ENCODE measurements around the gene RPS3A.
"Not testable (repeated sequence)": the region's sequence is repeated elsewhere in the genome, so short reads cannot be mapped to it uniquely, and the experiment has no call there.

The RPS3A gene

DNA sequence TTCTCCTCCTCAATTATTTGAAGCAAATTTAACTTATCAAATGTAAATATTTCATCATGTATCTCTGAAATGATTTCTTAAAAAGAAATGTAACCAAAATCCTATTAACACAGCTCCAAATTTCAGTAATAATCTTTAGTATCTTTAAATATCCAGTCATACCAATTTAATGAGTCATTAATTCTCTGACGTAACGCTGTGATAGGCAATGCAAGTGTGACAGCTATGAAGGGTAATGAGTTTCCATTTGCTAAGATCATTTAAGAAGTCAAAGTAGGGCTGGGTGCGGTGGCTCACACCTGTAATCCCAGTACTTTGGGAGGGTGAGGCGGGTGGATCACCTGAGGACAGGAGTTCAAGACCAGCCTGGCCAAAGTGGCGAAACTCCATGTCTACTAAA, 15.6 kb downstream of the RPS3A start:
- no peak for DNase-seq (ENCODE audit: low spot score)

DNA sequence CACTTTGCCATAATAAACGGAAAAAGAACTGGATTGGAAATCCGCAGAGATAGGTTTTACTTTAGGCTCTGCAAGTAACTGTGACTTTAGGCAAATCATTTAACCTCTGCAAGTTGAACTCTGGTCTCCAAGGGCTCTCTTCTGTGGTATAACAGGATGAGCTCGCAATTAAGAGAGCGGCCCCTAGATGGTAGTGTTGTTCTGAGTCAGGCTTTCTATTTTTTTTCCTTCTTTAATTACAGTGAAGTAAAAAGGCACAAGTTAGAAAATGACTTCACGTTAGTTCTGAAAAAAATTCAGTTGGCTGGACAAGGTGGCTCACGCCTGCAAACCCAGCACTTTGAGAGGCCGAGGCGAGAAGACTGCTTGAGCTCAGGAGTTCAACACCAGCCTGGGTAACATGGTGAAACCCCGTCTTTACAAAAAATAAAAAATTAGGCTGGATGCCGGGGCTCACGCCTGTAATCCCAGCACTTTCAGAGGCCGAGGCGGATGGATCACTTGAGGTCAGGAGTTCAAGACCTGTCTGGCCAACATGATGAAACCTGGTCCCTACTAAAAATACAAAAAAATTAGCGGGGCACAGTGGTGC, 18.0 kb downstream of the RPS3A start:
- DNase-seq (ENCODE audit: low spot score), result peak; percentile 49

DNA sequence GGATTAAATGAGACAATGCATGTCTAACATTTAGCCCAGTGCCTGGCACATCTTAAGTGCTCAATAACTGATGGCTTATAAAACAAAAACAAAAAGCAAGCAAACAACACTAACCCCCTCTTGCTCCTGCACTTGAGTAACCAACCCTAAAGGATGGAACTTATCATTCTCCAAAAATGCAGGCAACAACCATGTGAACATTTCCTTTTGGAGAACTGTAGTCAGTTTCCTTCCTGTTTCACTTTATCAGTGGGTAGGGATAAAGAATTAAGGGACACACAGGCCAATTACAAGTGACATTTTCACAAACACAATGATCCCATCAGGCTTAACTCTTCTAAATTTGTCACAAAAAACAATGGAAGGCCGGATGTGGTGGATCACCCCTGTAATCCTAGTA, 30.4 kb downstream of the RPS3A start:
- DNase-seq (ENCODE audit: low spot score), result no peak

DNA sequence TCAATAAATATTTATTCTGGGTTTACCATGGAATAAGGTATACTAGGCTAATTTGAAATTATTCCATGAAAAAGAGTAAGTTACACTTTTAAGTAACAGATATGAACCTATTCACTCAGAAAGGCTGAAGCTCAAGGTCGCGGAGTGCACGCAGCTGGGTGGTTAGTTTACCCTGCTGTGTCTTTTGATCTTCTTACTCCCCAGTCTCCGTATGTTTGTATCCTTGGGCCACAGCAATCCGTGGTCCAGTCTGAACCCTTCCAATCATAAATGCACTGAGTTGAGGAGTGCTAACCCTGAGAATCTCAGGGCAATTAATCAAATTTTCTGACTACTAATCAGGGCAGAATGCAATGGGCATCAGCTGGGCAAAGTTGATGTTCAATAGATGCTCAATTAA, 33.9 kb downstream of the RPS3A start:
- no peak for DNase-seq (ENCODE audit: low spot score)

DNA sequence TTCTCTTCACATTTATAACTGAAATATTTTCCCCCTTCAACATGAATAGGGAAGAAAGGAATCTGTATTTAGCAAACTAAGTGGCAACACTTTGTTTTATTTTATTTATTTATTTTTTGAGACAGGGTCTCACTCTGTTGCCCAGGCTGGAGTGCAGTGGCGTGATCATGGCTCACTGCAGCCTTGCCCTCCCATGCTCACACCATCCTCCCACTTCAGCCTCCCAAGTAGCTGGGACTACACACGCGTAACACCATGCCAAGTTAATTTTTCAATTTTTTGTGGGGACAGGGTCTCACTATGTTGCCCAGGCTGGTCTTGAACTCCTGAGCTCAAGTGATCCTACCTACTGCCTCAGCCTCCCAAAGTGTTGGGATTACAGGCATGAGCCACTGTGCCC, 36.6 kb downstream of the RPS3A start:
- not testable (repeated sequence) for DNase-seq (ENCODE audit: low spot score)

DNA sequence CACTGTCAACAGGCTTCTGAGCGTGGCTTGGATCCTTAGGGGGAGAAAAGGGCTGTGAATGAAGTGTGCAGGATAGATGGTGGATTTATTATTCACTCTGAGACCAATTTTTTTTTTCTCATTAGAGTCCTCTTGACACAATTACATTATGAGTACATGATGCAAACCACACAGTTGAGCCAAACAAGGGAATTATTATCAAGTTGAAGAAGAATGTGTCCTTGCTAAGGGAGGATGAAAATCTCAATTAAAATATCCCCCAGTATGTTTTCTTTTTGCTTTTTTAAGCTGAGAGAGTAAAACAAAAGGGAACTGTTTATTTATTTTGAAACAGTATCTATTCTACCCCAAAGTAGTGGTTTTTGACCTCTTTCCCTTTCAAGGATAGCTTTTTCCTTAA, 40.4 kb downstream of the RPS3A start:
- no peak for DNase-seq (ENCODE audit: low spot score)

DNA sequence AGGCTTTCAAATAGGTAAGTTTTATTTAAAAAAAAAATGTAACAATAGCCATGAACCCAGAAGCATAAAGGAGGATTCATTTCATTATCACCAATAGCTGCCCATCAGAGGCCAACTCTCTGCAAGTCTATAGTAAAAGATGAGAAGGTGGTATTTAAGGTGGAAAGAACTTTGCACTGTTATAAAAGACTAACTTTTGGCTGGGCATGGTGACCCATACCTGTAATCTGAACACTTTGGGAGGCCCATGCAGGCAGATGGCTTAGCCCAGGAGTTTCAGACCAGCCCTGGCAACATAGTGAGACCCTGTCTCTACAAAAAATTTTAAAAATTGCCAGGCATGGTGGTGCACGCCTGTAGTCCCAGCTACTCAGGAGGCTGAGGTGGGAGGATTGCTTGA, 43.3 kb downstream of the RPS3A start:
- no peak for DNase-seq (ENCODE audit: low spot score)

DNA sequence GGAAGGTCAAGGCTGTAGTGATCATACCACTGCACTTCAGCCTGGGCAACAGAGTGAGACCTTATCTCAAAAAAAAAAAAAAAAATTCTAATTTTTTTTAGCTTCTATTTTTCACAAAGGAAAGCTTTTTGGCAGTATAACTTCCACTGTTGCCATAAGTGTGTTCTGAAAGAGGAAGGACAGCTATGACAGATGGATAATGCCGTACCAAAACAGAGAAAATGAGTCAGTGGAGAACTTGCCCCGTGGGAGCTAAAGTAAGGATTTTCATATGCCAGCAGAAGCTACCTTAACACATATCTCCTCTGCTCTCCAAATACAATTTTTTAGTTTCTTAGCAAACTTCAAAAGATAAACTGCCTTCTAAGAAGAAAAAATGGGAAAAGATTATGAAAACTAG, 43.7 kb downstream of the RPS3A start:
- DNase-seq (ENCODE audit: low spot score), result no peak

DNA sequence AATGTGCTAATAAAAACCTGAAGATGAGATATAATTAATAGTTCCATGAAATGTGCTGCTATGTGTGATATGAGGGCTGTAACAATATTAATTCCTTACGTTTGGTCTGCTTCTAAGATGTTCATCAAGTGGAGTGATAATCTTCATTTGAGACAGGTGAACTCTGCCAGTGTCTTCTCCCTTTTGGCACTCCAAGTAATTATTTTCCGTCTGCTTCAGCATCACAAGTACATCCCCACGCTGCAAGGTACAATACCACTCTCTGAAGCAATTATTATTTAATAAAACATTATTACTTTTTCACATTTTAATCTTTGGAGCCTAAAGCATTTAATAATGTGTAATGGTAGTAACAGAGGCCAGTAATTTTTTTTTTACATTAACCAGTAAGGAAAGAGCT, 44.4 kb downstream of the RPS3A start:
- no peak for DNase-seq (ENCODE audit: low spot score)

DNA sequence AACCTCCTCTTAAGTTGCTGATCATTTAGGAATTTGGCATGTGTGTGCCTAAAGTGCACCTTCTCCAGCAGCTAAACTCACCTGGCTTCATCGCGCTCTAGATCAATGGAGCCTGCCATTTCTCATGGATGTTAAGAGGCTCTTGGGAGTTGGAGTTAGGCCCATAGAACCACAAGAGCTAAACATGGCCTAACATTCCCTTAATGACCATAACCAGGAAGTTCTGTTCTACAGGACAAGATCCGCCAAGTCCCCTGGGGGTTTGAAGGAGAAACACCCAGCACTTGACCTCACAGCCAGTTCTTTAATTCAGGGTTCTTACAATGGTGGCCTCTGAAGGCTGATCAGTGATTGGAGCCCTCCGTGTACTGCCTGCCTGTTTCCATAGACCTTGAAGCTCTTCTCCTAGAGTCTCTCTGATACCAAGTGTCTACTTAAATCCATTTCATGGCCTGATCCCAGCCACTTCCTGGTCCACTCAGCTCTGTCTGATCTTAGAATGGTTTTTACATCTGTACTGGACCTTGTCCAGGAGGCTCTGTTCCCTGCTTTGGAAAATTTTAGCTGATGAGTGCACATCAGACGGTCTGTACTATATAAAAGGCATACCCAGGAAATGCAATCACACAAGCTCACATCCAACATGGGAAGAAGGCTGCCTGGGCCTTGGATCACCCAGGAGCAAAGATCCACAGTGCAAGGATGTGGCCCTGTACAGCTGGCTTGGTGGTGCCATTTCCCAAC, 45.1 kb downstream of the RPS3A start:
- DNase-seq (ENCODE audit: low spot score), result no peak

DNA sequence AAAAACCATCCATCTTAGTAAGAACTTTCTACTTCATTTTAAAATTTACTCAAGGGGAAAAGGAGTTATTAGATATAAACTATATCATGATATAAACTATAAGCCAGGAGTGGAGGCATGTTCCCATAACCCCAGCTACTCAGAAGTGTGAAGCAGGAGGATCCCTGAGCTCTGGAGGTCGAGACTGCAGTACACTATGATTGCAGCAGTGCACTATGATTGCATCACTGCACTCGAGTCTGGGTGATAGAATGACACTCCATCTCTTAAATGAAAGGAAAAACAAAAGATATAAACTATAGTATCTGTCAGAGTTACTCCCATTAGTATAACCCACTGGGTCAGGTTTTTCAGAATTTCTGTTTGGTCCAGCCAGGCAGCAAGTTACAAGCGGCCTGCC, 47.6 kb downstream of the RPS3A start:
- DNase-seq (ENCODE audit: low spot score), result no peak

DNA sequence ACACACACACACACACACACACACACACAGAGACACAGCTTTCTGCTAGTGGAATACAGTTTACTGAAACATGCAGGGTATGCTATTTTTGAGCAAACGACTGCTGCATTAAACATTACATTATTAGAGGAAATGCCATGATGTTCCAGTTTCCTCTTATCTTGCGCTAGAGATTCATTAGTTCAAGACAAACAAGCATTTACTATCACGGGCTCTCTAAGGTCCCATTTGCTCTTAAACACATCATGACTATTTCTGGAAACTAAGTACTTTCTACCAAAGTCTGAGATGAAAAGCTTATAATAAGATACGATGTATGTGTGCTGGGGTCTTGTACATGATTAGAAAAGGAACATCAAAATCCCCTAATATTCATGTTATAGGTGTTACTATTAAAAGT, 48.8 kb downstream of the RPS3A start:
- DNase-seq (ENCODE audit: low spot score), result no peak

DNA sequence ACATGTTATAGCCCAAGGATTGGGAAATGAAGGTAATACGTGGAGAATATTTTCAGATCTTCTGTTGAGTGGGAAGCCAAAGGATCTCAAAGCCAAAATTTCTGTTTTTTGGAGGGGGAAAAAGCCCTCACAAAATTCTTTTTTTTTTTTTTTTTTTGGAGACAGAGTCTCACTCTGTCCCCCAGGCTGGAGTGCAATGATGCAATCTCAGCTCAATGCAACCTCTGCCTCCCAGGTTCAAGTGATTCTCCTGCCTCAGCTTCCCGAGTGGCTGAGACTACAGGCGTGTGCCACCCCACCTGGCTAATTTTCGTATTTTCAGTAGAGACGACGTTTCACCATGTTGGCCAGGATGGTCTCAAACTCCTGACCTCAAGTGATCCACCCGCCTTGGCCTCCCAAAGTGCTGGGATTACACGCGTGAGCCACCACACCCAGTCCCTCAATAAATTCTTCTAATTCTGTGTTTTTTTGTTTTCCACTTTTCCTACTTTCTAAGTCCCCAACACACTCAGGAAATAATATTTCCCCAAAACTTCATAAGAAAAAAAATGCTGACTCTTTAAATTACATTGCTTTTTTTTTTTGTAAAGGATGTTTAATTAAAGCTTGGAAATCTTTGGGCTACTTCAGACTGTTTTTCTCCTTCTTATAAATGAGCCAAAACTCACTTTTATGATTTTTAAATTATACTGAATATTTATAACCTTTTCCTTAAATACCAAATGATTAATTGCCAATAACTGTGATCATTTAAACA, 51.6 kb downstream of the RPS3A start:
- no peak for DNase-seq (ENCODE audit: low spot score)

DNA sequence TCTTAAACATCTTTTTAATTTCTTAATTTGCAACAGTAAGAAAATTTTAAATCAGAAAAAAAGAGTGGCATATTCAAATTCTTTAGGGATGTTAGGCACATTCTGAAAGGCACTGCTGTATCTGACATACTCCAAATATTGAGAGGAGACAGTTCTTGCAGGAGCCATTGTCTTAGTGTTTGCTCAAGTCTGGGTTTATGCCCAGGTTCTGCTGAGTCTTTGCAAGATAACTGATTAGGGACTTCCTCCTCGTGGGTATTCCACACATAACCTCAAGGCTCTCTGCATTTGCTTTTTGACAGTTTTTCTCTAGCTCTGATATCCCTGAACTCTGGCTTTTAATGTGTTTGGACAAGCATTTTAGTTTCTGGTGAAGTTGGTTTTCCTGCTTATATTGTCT, 52.6 kb downstream of the RPS3A start:
- DNase-seq (ENCODE audit: low spot score), result no peak

DNA sequence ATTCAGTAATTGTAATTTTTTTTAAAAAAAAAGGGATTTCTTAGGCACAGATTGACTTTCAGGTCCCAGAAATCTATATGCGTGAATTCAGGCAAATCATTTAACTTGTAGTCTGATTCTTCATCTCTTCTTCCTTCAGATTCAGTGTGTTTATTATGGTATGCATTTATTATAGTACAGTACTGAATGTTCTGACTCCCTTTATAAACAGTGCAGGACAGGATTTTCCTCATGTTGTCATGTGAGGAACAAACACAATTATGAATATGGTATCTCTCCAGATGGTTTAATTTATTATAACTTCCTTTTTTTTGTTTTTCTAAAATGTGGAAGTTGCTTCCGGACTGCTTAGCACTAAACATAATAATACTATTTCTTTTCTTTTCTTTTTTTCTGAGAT, 54.2 kb downstream of the RPS3A start:
- no peak for DNase-seq (ENCODE audit: low spot score)
